Adrenal gland (tissue), 12 donors: ENCODE data around the gene GALNTL6. TPM values are rescaled to one million over a fixed set of nuclear protein-coding genes. Genes with fewer than 3 reads are reported as not detected.

Experiments
- DNase-seq, 7 donors: peaks; one replicate each; pipeline ENCODE4 v3.0.0-alpha.2; 2019 to 2020
- H3K27ac ChIP-seq, 5 donors: fragments of 200-600 bp; sonication (generic) in 4 of 5; 1 replicate in 3 of 5; 2 replicates in 2 of 5; pipeline versions ENCODE4 v1.5.1 to v1.8.0; 2016 to 2020; ENCODE audit warnings: mild to moderate bottlenecking in 1 of 5
- H3K27me3 ChIP-seq: fragments of 200-600 bp; 2 replicates; pipeline ENCODE4 v1.8.0; 2021
- H3K36me3 ChIP-seq, 2 donors: fragments of 200-600 bp; replicated peaks in 1 of 2; 1 replicate in 1 of 2; 2 replicates in 1 of 2; pipeline versions ENCODE4 v1.5.1 to v1.8.0; 2018 to 2022
- H3K4me1 ChIP-seq, 2 donors: fragments of 200-600 bp; replicated peaks in 1 of 2; 1 replicate in 1 of 2; 2 replicates in 1 of 2; pipeline versions ENCODE4 v1.5.1 to v1.8.0; 2018 to 2021
- H3K4me3 ChIP-seq, 4 donors: fragments of 200-600 bp; sonication (generic) in 3 of 4; one replicate each; pipeline ENCODE4 v1.5.1; 2016 to 2018
- H3K9me3 ChIP-seq, 3 donors: fragments of 200-600 bp; sonication (generic) in 1 of 3; replicated peaks in 1 of 3; 1 replicate in 2 of 3; 2 replicates in 1 of 3; pipeline versions ENCODE4 v1.5.1 to v1.8.0; 2016 to 2021
- CTCF ChIP-seq, 6 experiments: fragments of 450-650 bp in 4 of 6; fragments of 200-600 bp in 2 of 6; sonication (generic) in 1 of 6; IDR thresholded peaks; 1 replicate in 5 of 6; 2 replicates in 1 of 6; pipeline versions ENCODE4 v1.5.1 to v1.8.0; 2016 to 2021; ENCODE audit warnings: antibody characterized with exemption in 6 of 6, mild to moderate bottlenecking in 2 of 6, moderate library complexity in 1 of 6
- POLR2A ChIP-seq, 2 donors: fragments of 450-650 bp; IDR thresholded peaks; one replicate each; pipeline ENCODE4 v1.6.1; 2017; ENCODE audit warnings: antibody characterized with exemption in 2 of 2, mild to moderate bottlenecking in 2 of 2, moderate library complexity in 1 of 2
- WGBS, 4 donors: extraction: QIAGEN DNeasy Blood & Tissue Kit in 2 of 4; methylation state at CpG; one replicate each; pipeline versions ENCODE4 v1.1.5 to v1.1.7; 2013 to 2017; 5-methylcytosine and 5-hydroxymethylcytosine counted together
- intact Hi-C, 2 donors: fragments of 100-400 bp; cut with DNase I; formaldehyde crosslinking; loops; one replicate each; pipeline versions ENCODE4 v1.14.1 to v1.15.0; 2022 to 2023
- polyA plus RNA-seq, 3 donors: library from polyadenylated mRNA; stranded (reverse); fragments of 200-250 nt in 2 of 3; fragments of 350-450 nt in 1 of 3; fragmentation: Illumina TruSeq in 1 of 3; extraction: RNeasy Lipid Tissue Mini Kit (QIAGEN cat#74804) in 1 of 3; gene quantifications; one replicate each; pipeline ENCODE4 v1.2.3, GENCODE V29; 2013 to 2014
- total RNA-seq, 9 donors: library from RNA; depleted of rRNA in 4 of 9; stranded (reverse); fragments of >200 nt in 4 of 9; fragments of 120-200 nt in 1 of 9; fragmentation: NEBNext Ultra II Directional in 1 of 9; extraction: Animal tissue kit (Norgen Biotek cat#: 25700) in 1 of 9; gene quantifications; one replicate each; pipeline versions ENCODE4 v1.1.0 to v1.2.4, GENCODE V29; 2013 to 2023
- donor health status: healthy with polysubstance abuse.
- donor health status: Bipolar disorder and iron deficiency.
- donor health status: DM: yes; HTN: yes; CAD: no.
- donor health status: DM: no; HTN: no; CAD: no.
- donor health status: DM: no; HTN: no; CAD: no.
- donor health status: DM: yes; HTN: yes; CAD: no.

Gene GALNTL6
- total and polyA plus RNA-seq, 12 donors, result 0.10 to 0.96 (median 0.42) TPM; not detected in 1

- H3K4me1 ChIP-seq, result no peaks in the 10 kb centered on the region
- intact Hi-C loops, result no loop called here
- H3K36me3 ChIP-seq, result no peaks in the 10 kb centered on the region
- H3K4me3 ChIP-seq, result no peak overlapping the region
- H3K27me3 ChIP-seq, result no peaks in the 10 kb centered on the region
- no peaks in the 10 kb centered on the region for H3K9me3 ChIP-seq
- no peak overlapping the region for H3K27ac ChIP-seq
- WGBS, 4 donors, result 69 to 77% (median 72%) methylated on average over 2 of the region's 2 CpGs
- TF ChIP-seq CTCF (IDR thresholded peaks at IDR 0.05) (no peak), POLR2A (IDR thresholded peaks at IDR 0.05) (no peak)
- no peak for DNase-seq
Observed at GRCh38 chr4:172802032-172802431, 988.8 kb downstream of the GALNTL6 start.

GRCh38 chr4:172806841-172807240, 993.6 kb downstream of the GALNTL6 start:
- no peaks in the 10 kb centered on the region for H3K36me3 ChIP-seq
- 80 to 86% (median 83%) methylated on average over 4 of the region's 4 CpGs for WGBS, 4 donors
- no peaks in the 10 kb centered on the region for H3K4me1 ChIP-seq
- no peaks in the 10 kb centered on the region for H3K9me3 ChIP-seq
- no peak for TF ChIP-seq CTCF (IDR thresholded peaks at IDR 0.05)
- TF ChIP-seq POLR2A (IDR thresholded peaks at IDR 0.05), result no peak
- no peak overlapping the region for H3K27ac ChIP-seq
- no peak overlapping the region for H3K4me3 ChIP-seq
- no peak for DNase-seq
- intact Hi-C loops, result no loop called here
- peaks cover 10% of the 10 kb centered on the region for H3K27me3 ChIP-seq

GRCh38 chr4:172808196-172808595, 995.0 kb downstream of the GALNTL6 start:
- Histone ChIP-seq H3K36me3 (no peaks in the 10 kb centered on the region), H3K4me1 (no peaks in the 10 kb centered on the region), H3K9me3 (no peaks in the 10 kb centered on the region), H3K27me3 (peaks cover 10% of the 10 kb centered on the region), H3K4me3 (no peak overlapping the region), H3K27ac (no peak overlapping the region)
- no peak for DNase-seq
- no peak for TF ChIP-seq CTCF (IDR thresholded peaks at IDR 0.05)
- no peak for TF ChIP-seq POLR2A (IDR thresholded peaks at IDR 0.05)
- 79 to 83% (median 80%) methylated on average over 4 of the region's 4 CpGs for WGBS, 4 donors
- intact Hi-C loops, result no loop called here

- WGBS, 4 donors, result 57 to 66% (median 62%) methylated on average over 6 to 7 of the region's 7 CpGs
- no peaks in the 10 kb centered on the region for H3K9me3 ChIP-seq
Observed at GRCh38 chr4:172809319-172809718, 996.1 kb downstream of the GALNTL6 start.

More at GRCh38 chr4:172809319-172809718, 996.1 kb downstream of the GALNTL6 start:
- Histone ChIP-seq H3K36me3 (no peaks in the 10 kb centered on the region), H3K4me3 (no peak overlapping the region), H3K4me1 (no peaks in the 10 kb centered on the region), H3K27ac (no peak overlapping the region), H3K27me3 (peaks cover 10% of the 10 kb centered on the region)
- DNase-seq, result no peak
- intact Hi-C loops, result no loop called here
- TF ChIP-seq POLR2A (IDR thresholded peaks at IDR 0.05) (no peak), CTCF (IDR thresholded peaks at IDR 0.05) (no peak)
